ENCODE measurements around the gene KLRF1. TPM values are rescaled to one million over a fixed set of nuclear protein-coding genes. Genes with fewer than 3 reads are reported as not detected.
A peak's percentile ranks its signal among the peaks of the same experiment; 100 is the strongest.

KLRF1 gene
- total RNA-seq = under 1 TPM; 0.19 to 0.20 TPM

GRCh38 chr12:9827209-9827888 lies at the start of gene KLRF1:
Gene KLRF1, plus strand, starts transcription at chr12:9827481. Its CDS starts 64 bp downstream, at chr12:9827545.
- POLR2A ChIA-PET = no interaction called here
- DNase-seq = no peak

GRCh38 chr12:9779209-9779608 lies 48.1 kb upstream of the KLRF1 start:
- no peak for DNase-seq
- no peaks in the 10 kb centered on the region for H3K27me3 Mint-ChIP-seq
- no peak overlapping the region for H3K27ac Mint-ChIP-seq
- H3K9me3 Mint-ChIP-seq = peaks cover 15% of the 10 kb centered on the region
- ChIA-PET POLR2A (no interaction called here), CTCF (interaction anchor here (1.1 to 1.4 kb wide), 2 partner anchors 9 to 20 kb away, joined by 3 read pairs; no protein-coding TSS in a partner anchor)
- H3K4me3 Mint-ChIP-seq = no peak overlapping the region
- peaks cover 65% of the 10 kb centered on the region for H3K4me1 Mint-ChIP-seq
- peaks cover 38% of the 10 kb centered on the region for H3K36me3 Mint-ChIP-seq (ENCODE audit: low read depth)

More at GRCh38 chr12:9827209-9827888, at the start of gene KLRF1:
- Mint-ChIP-seq H3K36me3 (ENCODE audit: low read depth) (no peaks in the 10 kb centered on the region), H3K9me3 (peaks cover 2% of the 10 kb centered on the region), H3K4me3 (no peak within 1 kb of the TSS), H3K4me1 (no peaks in the 10 kb centered on the region), H3K27ac (no peak within 1 kb of the TSS), H3K27me3 (peaks cover 37% of the 10 kb centered on the region)
- CTCF ChIA-PET = no interaction called here

GRCh38 chr12:9781360-9781759 lies 45.9 kb upstream of the KLRF1 start:
- H3K4me3 Mint-ChIP-seq = no peak overlapping the region
- H3K4me1 Mint-ChIP-seq = peaks cover 50% of the 10 kb centered on the region
- peaks cover 34% of the 10 kb centered on the region for H3K36me3 Mint-ChIP-seq (ENCODE audit: low read depth)
- DNase-seq = no peak
- H3K9me3 Mint-ChIP-seq = peaks cover 15% of the 10 kb centered on the region
- H3K27me3 Mint-ChIP-seq = no peaks in the 10 kb centered on the region
- CTCF ChIA-PET = interaction anchor here (1.1 to 2.4 kb wide), 3 partner anchors 13 to 38 kb away, joined by 4 to 7 read pairs (median 6); no protein-coding TSS in a partner anchor
- no peak overlapping the region for H3K27ac Mint-ChIP-seq
- POLR2A ChIA-PET = no interaction called here

GRCh38 chr12:9782547-9783382 lies 44.5 kb upstream of the KLRF1 start:
- H3K4me1 Mint-ChIP-seq = peaks cover 50% of the 10 kb centered on the region
- peaks cover 27% of the 10 kb centered on the region for H3K36me3 Mint-ChIP-seq (ENCODE audit: low read depth)
- H3K4me3 Mint-ChIP-seq = no peak overlapping the region
- ChIA-PET POLR2A (no interaction called here), CTCF (interaction anchor here (0.8 to 2.2 kb wide), 3 partner anchors 20 to 40 kb away, joined by 3 to 9 read pairs (median 3); no protein-coding TSS in a partner anchor)
- H3K9me3 Mint-ChIP-seq = peaks cover 15% of the 10 kb centered on the region
- DNase-seq = no peak
- no peak overlapping the region for H3K27ac Mint-ChIP-seq
- H3K27me3 Mint-ChIP-seq = no peaks in the 10 kb centered on the region

GRCh38 chr12:9784326-9784725 lies 43.0 kb upstream of the KLRF1 start:
- Mint-ChIP-seq H3K9me3 (peaks cover 12% of the 10 kb centered on the region), H3K27ac (no peak overlapping the region), H3K4me3 (no peak overlapping the region), H3K27me3 (no peaks in the 10 kb centered on the region), H3K36me3 (ENCODE audit: low read depth) (peaks cover 17% of the 10 kb centered on the region), H3K4me1 (peaks cover 43% of the 10 kb centered on the region)
- ChIA-PET CTCF (interaction anchor here (1.2 to 2.2 kb wide), 3 partner anchors 13 to 33 kb away, joined by 3 to 9 read pairs (median 4); no protein-coding TSS in a partner anchor), POLR2A (no interaction called here)
- DNase-seq = no peak

- H3K27ac Mint-ChIP-seq = no peak overlapping the region
- ChIA-PET CTCF (interaction anchor here (1.2 to 2.2 kb wide), 4 partner anchors 12 to 34 kb away, joined by 3 to 9 read pairs (median 4); no protein-coding TSS in a partner anchor), POLR2A (no interaction called here)
- H3K36me3 Mint-ChIP-seq (ENCODE audit: low read depth) = peaks cover 14% of the 10 kb centered on the region
- H3K9me3 Mint-ChIP-seq = peaks cover 9% of the 10 kb centered on the region
- DNase-seq = no peak
- no peaks in the 10 kb centered on the region for H3K27me3 Mint-ChIP-seq
- H3K4me1 Mint-ChIP-seq = peaks cover 38% of the 10 kb centered on the region
- H3K4me3 Mint-ChIP-seq = no peak overlapping the region
These were observed 42.5 kb upstream of the KLRF1 start for GRCh38 chr12:9784816-9785215.

- no peak overlapping the region for H3K27ac Mint-ChIP-seq
These were observed 40.3 kb upstream of the KLRF1 start for GRCh38 chr12:9786726-9787717.

GRCh38 chr12:9792185-9792900 lies 34.9 kb upstream of the KLRF1 start:
- no peak overlapping the region for H3K4me3 Mint-ChIP-seq

More at GRCh38 chr12:9786726-9787717, 40.3 kb upstream of the KLRF1 start:
- peaks cover 11% of the 10 kb centered on the region for H3K36me3 Mint-ChIP-seq (ENCODE audit: low read depth)
- DNase-seq = no peak
- CTCF ChIA-PET = no interaction called here
- POLR2A ChIA-PET = no interaction called here
- peaks cover 33% of the 10 kb centered on the region for H3K4me1 Mint-ChIP-seq
- no peaks in the 10 kb centered on the region for H3K27me3 Mint-ChIP-seq
- H3K9me3 Mint-ChIP-seq = peaks cover 10% of the 10 kb centered on the region
- no peak overlapping the region for H3K4me3 Mint-ChIP-seq

GRCh38 chr12:9792961-9793617 lies 34.2 kb upstream of the KLRF1 start:
- no peak for DNase-seq
- H3K27me3 Mint-ChIP-seq = no peaks in the 10 kb centered on the region
- peaks cover 58% of the 10 kb centered on the region for H3K4me1 Mint-ChIP-seq
- peaks cover 4% of the 10 kb centered on the region for H3K36me3 Mint-ChIP-seq (ENCODE audit: low read depth)
- ChIA-PET POLR2A (no interaction called here), CTCF (interaction anchor here (1.3 to 1.5 kb wide), 2 partner anchors 15 to 42 kb away, joined by 3 read pairs; no protein-coding TSS in a partner anchor)
- peak overlapping the region; percentile 65 for H3K4me3 Mint-ChIP-seq
- peaks cover 10% of the 10 kb centered on the region for H3K9me3 Mint-ChIP-seq
- H3K27ac Mint-ChIP-seq = peak overlapping the region; percentile 88

More at GRCh38 chr12:9792185-9792900, 34.9 kb upstream of the KLRF1 start:
- peaks cover 7% of the 10 kb centered on the region for H3K36me3 Mint-ChIP-seq (ENCODE audit: low read depth)
- peaks cover 10% of the 10 kb centered on the region for H3K9me3 Mint-ChIP-seq
- ChIA-PET CTCF (interaction anchor here (1.3 to 1.5 kb wide), 2 partner anchors 14 to 41 kb away, joined by 3 read pairs; no protein-coding TSS in a partner anchor), POLR2A (no interaction called here)
- H3K27me3 Mint-ChIP-seq = no peaks in the 10 kb centered on the region
- H3K27ac Mint-ChIP-seq = no peak overlapping the region
- H3K4me1 Mint-ChIP-seq = peaks cover 62% of the 10 kb centered on the region
- no peak for DNase-seq

GRCh38 chr12:9793779-9794395 lies 33.4 kb upstream of the KLRF1 start:
- Mint-ChIP-seq H3K4me3 (peak overlapping the region; percentile 65), H3K36me3 (ENCODE audit: low read depth) (peaks cover 4% of the 10 kb centered on the region), H3K4me1 (peaks cover 59% of the 10 kb centered on the region), H3K9me3 (peaks cover 10% of the 10 kb centered on the region), H3K27ac (peak overlapping the region; percentile 88), H3K27me3 (no peaks in the 10 kb centered on the region)
- CTCF ChIA-PET = interaction anchor here (6.0 to 8.3 kb wide), 2 partner anchors 38 to 45 kb away, joined by 55 to 120 read pairs; no protein-coding TSS in a partner anchor
- POLR2A ChIA-PET = interaction anchor here (4.8 kb wide), 1 partner anchor 36 kb away, joined by 125 read pairs; the partner anchor contains the start of gene CD69
- DNase-seq = no peak

Measured in activated CD4-positive, alpha-beta T cell treated with anti-CD3 and anti-CD28 coated beads, Interleukin-2, amount 10 ng/mL, durations not matched to agents 7 days and 5 days (primary cell).